Transverse colon (tissue), 4 donors: ENCODE measurements around the gene ARSK.

ENCODE experiments used
- CTCF ChIP-seq, 5 experiments: fragments of 200-600 bp in 3 of 5; fragments of 450-650 bp in 2 of 5; sonication (generic) in 3 of 5; IDR thresholded peaks; 1 replicate in 2 of 5; 2 replicates in 3 of 5; pipeline ENCODE4 v1.5.1; 2016 to 2017; ENCODE audit warnings: antibody characterized with exemption in 5 of 5, inconsistent platforms in 3 of 5, mild to moderate bottlenecking in 2 of 5, moderate library complexity in 1 of 5
- EP300 ChIP-seq: sonication (generic); formaldehyde crosslinking; IDR thresholded peaks from one replicate; pipeline ENCODE4 v1.6.1; 2017; ENCODE audit warnings: antibody characterized with exemption, low read depth
- POLR2AphosphoS5 ChIP-seq, 3 donors: sonication (generic); formaldehyde crosslinking; IDR thresholded peaks; one replicate each; pipeline ENCODE4 v1.6.1; 2016; ENCODE audit warnings: antibody characterized with exemption in 3 of 3

- no peak for TF ChIP-seq CTCF (IDR thresholded peaks at IDR 0.05)
- no peak for TF ChIP-seq POLR2AphosphoS5 (IDR thresholded peaks at IDR 0.05)
- TF ChIP-seq EP300, result no peak
These were observed 17.4 kb upstream of the ARSK start for GRCh38 chr5:95537501-95537900.
